ENCODE results near the gene CYP27B1. TPM values are rescaled to one million over a fixed set of nuclear protein-coding genes. Genes with fewer than 3 reads are reported as not detected.
"Not testable (repeated sequence)": the region's sequence is repeated elsewhere in the genome, so short reads cannot be mapped to it uniquely, and the experiment has no call there.

The CYP27B1 gene
- total and polyA plus RNA-seq, 2 donors from 2014 or later = 3.5 to 33.4 TPM

GRCh38 chr12:57723630-57723962 is 43.3 kb downstream of the CYP27B1 start:
- no peak for FAIRE-seq
- intact Hi-C loops (cut with DNase I) = no loop called here
- Histone ChIP-seq H3K4me1 (ENCODE audit: control insufficient read depth in 2 of 3, insufficient read depth in 2 of 3, low read depth in 1 of 3, low read length in 3 of 3) (peaks cover 0 to 12% (median 0%) of the 10 kb centered on the region in 3 donors), H3K9me3 (ENCODE audit: control insufficient read depth in 2 of 3, insufficient read depth in 1 of 3, low read length in 3 of 3) (no peaks in the 10 kb centered on the region), H3K36me3 (ENCODE audit: control insufficient read depth in 2 of 3, insufficient read depth in 3 of 3, low read length in 3 of 3) (peaks cover 0 to 15% (median 15%) of the 10 kb centered on the region in 3 donors), H3K4me3 (ENCODE audit: low read length in 3 of 3) (no peak overlapping the region), H3K27ac (ENCODE audit: low read depth in 2 of 2, low read length in 2 of 2) (no peak overlapping the region), H3K27me3 (ENCODE audit: control insufficient read depth, insufficient read depth, low read length) (no peaks in the 10 kb centered on the region), H3K9ac (ENCODE audit: low read length in 3 of 3) (no peak overlapping the region)
- TF ChIP-seq CTCF (IDR thresholded peaks at IDR 0.05; ENCODE audit: borderline replicate concordance, extremely low read depth, insufficient read depth) = no peak
- DNase-seq = no peak

- no peak for DNase-seq
- no peak overlapping the region for H3K4me3 ChIP-seq (ENCODE audit: low read length in 3 of 3)
- no peak overlapping the region for H3K27ac ChIP-seq (ENCODE audit: low read depth in 2 of 2, low read length in 2 of 2)
- H3K36me3 ChIP-seq (ENCODE audit: control insufficient read depth in 2 of 3, insufficient read depth in 3 of 3, low read length in 3 of 3) = peaks cover 0 to 22% (median 18%) of the 10 kb centered on the region in 3 donors
- intact Hi-C loops (cut with DNase I) = no loop called here
- H3K9ac ChIP-seq (ENCODE audit: low read length in 3 of 3) = no peak overlapping the region
- no peak for FAIRE-seq
- peaks cover 0 to 12% (median 0%) of the 10 kb centered on the region in 3 donors for H3K4me1 ChIP-seq (ENCODE audit: control insufficient read depth in 2 of 3, insufficient read depth in 2 of 3, low read depth in 1 of 3, low read length in 3 of 3)
- no peaks in the 10 kb centered on the region for H3K27me3 ChIP-seq (ENCODE audit: control insufficient read depth, insufficient read depth, low read length)
- H3K9me3 ChIP-seq (ENCODE audit: control insufficient read depth in 2 of 3, insufficient read depth in 1 of 3, low read length in 3 of 3) = no peaks in the 10 kb centered on the region
- no peak for TF ChIP-seq CTCF (IDR thresholded peaks at IDR 0.05; ENCODE audit: borderline replicate concordance, extremely low read depth, insufficient read depth)
These were observed 43.9 kb downstream of the CYP27B1 start for GRCh38 chr12:57722716-57723629.

GRCh38 chr12:57721846-57722608 is 44.9 kb downstream of the CYP27B1 start:
- H3K4me1 ChIP-seq (ENCODE audit: control insufficient read depth in 2 of 3, insufficient read depth in 2 of 3, low read depth in 1 of 3, low read length in 3 of 3); intact Hi-C loops (cut with DNase I); H3K9me3 ChIP-seq (ENCODE audit: control insufficient read depth in 2 of 3, insufficient read depth in 1 of 3, low read length in 3 of 3); DNase-seq; FAIRE-seq; H3K9ac ChIP-seq (ENCODE audit: low read length in 3 of 3); H3K4me3 ChIP-seq (ENCODE audit: low read length in 3 of 3); H3K27me3 ChIP-seq (ENCODE audit: control insufficient read depth, insufficient read depth, low read length); H3K27ac ChIP-seq (ENCODE audit: low read depth in 2 of 2, low read length in 2 of 2): not testable (repeated sequence)
- H3K36me3 ChIP-seq (ENCODE audit: control insufficient read depth in 2 of 3, insufficient read depth in 3 of 3, low read length in 3 of 3) = peaks cover 0 to 29% (median 22%) of the 10 kb centered on the region in 3 donors

All from kidney (tissue), 14 donors.